Measurements from ENCODE around the gene KIDINS220.

Gene KIDINS220

GRCh38 chr2:8685697-8686358 lies 151.6 kb downstream of the KIDINS220 start:
- peak; percentile 81 for DNase-seq

GRCh38 chr2:8684878-8685696 lies 152.3 kb downstream of the KIDINS220 start:
- DNase-seq = peak; percentile 50

GRCh38 chr2:8684540-8684877 lies 152.9 kb downstream of the KIDINS220 start:
- no peak for DNase-seq

GRCh38 chr2:8682719-8683667 lies 154.4 kb downstream of the KIDINS220 start:
- peak; percentile 37 for DNase-seq

- DNase-seq = peak; percentile 98
These were observed 155.4 kb downstream of the KIDINS220 start, which contains the start of gene ID2 for GRCh38 chr2:8681786-8682692. ID2 (plus strand) TSS chr2:8682056; CDS start chr2:8682166, 110 bp downstream.

GRCh38 chr2:8680822-8681760 lies 156.3 kb downstream of the KIDINS220 start:
- DNase-seq = peak; percentile 78

- no peak for DNase-seq
These were observed 157.3 kb downstream of the KIDINS220 start for GRCh38 chr2:8679827-8680731.

GRCh38 chr2:8679567-8679826 lies 157.9 kb downstream of the KIDINS220 start:
- no peak for DNase-seq
